Fibroblast of gingiva (primary cell): ENCODE data around the gene SCO2.
A peak's percentile ranks its signal among the peaks of the same experiment; 100 is the strongest.

Experiments
- DNase-seq: peaks from one replicate; pipeline ENCODE4 v3.0.0-alpha.2; 2011; ENCODE audit warnings: low read depth

The SCO2 gene, protein sequence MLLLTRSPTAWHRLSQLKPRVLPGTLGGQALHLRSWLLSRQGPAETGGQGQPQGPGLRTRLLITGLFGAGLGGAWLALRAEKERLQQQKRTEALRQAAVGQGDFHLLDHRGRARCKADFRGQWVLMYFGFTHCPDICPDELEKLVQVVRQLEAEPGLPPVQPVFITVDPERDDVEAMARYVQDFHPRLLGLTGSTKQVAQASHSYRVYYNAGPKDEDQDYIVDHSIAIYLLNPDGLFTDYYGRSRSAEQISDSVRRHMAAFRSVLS

DNA sequence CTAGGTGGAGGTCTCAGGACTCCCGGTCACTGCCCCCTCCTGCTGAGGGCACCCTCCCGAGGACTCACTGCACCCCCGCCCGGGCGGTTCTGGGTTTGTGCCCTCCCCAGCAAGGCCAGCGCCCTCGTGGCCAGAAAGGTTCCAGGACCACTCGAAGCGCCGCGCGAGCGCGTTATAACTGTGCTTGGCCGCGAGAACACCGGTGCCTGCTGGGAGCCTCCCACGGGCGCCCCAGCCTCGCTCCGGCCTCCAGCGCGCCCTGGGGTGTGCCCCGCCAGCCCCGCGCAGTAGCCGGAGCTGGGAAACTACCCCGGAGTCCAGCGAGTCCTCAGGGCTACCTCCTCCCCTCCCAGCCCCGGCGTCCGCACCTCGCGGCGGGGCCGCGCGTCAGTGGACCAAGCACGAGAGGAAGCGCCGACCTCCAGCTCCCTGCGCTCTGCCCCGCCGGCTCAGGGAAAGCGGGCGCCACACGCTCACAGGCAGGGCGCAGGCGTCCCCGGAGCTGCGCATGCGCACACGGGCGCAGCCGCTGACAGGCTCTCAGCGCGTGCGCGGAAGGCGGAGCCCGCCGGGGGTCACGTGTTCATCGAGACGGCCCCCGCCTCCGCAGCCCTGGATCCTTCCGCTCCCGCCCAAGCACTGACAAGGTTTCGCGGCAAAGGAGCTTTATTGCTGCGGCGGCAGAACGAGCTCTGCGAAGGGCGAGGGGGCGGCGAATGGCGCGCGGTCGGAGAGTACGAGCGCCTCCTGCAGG is at the start of gene SCO2:
SCO2 (minus strand) TSS at position 495 of the 754 bp plus-strand sequence. CDS start 1,187 bp downstream, outside the sequence.
- peak; percentile 98 for DNase-seq

DNA sequence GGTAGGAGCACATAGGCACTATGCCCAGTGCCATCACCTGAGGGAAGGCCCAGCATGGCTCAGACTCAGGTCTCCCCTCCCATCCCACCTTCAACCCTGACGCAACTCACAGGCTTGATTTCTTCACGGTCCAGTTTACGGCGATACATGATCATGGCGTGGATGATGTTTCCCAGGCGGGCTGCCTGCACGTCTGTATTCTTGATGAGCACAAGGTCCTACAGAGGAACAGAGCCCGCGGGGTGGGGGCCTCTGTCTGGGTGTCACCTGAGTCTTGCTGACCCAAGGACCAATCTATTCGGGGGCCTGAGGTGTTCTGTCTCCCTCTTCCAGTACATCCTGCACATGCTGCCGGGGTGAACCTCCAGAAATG is 49.0 kb upstream of the SCO2 start:
- DNase-seq = no peak

DNA sequence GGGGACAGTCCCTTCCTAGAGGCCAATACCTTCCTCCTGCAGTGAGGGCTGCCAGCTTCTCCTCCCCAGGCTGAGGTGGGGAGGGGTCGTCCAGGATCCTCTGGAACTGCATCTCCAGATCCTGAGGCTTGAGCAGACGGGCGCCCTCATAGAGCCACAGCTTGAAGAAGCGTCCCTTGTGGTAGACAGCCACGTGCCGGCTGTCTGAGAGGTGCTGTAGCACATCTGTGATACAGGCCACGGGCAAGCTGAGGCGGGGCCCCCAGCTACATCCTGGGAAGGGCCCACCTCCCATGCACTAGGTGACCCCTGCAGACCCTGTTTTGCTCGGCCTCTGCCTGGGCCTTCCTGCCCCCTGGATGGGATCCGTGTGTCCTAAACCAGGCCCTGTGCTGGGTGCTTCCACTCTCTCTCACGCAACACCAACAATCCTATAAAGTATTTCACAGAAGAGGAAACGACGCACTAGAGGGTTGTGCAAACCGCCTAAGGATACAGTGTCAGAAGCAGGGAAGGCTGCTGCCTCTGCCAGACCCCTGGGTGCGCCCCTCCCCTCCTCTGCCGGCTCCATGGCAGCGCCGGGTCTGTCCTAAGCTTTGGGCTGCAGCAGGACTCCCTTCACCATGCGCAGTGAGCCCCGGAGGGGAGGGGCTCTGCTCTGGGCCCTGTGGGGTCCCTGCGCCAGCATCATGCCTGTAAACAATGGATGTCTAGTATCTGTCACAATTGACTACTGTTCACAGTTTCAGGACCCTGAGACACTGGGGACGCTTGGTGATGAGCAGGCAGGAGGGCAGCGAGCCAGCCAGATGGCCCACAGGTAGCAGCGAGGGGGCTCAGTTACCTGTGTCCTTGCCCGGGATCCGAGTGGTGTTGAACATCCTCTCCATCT is 48.3 kb upstream of the SCO2 start:
- no peak for DNase-seq

DNA sequence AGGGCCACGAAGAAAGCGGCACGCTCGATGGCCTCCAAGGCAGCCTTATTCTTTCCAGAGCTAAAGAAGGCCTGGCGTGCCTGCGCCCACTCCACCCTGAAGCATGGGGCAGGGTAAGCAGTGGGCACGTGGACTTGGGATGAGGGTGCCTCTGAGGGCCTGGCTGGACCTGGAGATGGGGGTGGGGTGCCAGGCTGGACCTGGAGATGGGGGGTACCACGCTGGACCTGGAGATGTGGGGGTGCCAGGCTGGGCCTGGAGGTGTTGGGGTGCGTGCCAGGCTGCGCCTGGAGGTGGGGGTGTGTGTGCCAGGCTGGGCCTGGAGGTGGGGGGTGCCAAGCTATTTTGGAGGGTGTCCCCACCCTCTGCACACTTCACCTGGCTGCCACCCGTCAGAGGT is 47.6 kb upstream of the SCO2 start:
- no peak for DNase-seq

DNA sequence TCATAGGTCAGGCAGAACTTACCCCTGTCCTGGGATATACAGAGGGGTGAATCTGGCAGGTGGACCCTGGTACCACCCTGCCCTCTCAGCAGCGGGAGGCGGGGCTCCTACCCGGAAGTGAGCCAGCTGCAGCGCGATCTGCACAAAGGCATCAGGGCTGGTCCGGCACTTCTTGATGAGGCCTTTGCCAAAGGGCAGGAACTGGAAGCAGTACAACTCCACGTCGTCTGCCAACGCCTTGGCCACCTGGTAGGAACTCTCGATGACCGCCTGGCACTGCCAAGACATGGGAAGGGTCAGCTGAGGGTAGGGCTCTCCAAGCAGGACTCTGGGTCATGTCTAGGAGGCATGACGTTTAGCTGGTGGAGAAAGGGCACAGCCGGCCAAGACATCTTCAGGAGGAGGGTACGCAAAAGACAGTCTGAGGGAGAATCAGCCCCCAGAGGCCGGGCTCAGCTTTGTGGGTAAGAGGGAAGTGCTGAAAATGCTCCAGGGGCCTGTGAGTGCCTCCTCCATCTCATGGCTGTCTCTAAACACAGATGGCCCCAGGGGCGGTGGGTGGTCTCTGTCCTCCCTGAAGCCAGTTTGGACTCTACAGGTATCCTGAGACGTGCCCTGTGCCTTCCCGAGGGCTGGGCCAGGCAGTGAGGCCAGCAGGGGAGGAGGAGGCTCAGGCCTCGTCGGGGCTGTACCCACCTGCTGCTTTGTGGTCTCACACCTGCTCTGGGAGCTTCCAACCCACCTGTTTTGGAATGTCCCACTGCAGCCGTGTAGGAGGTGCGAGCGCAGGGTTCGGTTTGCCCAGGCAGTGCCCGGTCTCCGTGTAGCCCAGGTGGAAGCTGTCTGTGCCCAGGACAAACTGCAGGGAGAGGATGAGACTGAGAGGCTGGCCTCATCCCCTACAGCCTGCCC is 46.1 kb upstream of the SCO2 start:
- DNase-seq = no peak

DNA sequence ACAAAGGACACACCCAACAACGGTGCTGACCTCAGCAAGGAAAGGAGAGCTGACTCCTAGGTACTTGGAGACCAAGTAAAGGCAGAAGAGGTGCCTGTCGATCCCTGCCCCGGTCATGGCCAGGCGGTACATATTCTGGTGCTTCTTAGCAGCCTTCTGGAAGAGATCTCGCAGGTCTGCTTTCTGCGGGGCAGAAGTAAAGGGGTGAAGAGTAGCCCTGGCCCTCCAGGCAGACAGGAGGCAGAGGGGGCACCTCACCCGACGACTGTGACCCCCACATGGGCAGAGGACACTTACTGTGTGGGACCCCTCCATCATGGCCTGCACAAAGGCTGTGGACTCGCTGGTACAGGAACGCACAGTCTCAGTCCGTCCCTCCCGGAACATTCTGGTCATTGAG is 45.5 kb upstream of the SCO2 start:
- DNase-seq = no peak

DNA sequence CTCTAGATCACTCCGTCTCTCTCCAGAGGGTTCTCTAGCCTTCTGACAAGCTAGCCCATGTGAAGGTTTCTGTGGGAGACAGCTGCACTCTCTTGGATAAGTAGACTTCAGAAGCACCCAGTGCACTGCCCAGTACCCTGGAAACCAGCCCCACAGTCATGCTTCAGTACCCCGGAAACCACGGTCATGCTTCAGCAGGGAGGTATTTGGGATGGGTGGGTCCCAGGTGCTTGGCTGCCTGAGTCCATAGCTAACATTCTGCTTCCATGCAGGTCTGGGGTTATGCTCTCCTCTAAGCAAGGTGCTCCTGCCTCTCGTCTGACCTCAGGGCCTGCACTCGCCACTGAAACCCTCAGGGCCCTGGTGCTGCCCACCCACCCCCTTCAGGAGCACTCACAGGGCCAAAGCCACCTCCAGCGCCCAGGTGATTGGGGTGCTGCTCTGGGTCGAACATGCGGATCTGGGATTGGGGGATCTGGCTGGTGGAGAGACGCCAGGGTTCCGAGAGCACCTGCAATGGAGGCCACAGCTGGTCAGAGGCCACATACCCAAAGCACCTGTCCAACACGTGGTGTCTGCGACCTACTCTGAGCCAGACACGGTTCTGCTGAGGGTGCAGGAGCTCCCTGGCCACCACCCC is 44.6 kb upstream of the SCO2 start:
- DNase-seq = no peak

DNA sequence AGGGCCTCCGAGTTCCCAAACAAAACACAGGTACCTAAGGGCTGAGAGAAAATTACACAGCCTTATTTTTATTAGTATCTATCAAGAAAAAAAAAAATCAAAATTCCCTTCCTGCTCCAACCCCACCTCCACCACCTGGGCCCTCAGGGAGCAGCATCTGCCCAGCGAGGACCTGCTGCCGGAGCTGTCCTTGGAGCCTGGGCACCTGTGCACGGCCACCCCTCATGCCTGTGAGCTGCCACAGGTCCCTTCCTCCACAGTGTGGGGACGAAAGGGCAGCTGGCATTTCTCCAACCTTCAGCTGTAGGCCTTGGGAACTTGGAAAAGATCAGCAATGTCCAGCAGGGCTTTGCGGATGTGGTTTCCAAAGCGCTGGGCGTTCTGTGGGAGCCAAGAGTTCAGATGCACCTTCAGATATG is 43.7 kb upstream of the SCO2 start:
- no peak for DNase-seq

DNA sequence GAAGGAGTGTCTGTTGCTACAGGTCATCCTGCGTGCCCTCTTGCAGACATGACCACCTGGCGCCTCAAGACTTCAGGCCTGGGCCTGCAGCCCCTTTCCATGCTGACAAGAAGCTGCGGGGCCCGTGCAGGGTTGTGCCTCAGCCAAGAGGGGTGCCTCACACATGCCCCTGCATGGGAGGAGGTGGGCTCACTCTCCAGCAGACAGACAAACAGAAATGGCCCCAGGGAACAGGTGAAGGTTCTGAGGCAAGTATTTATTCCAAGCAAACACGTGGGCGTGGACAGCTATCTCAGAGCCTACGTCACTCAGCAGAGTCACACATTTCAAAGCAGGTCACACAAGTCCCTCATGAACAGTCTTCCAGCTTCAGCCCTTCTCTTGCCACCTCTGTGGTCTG is 43.2 kb upstream of the SCO2 start:
- DNase-seq = no peak

DNA sequence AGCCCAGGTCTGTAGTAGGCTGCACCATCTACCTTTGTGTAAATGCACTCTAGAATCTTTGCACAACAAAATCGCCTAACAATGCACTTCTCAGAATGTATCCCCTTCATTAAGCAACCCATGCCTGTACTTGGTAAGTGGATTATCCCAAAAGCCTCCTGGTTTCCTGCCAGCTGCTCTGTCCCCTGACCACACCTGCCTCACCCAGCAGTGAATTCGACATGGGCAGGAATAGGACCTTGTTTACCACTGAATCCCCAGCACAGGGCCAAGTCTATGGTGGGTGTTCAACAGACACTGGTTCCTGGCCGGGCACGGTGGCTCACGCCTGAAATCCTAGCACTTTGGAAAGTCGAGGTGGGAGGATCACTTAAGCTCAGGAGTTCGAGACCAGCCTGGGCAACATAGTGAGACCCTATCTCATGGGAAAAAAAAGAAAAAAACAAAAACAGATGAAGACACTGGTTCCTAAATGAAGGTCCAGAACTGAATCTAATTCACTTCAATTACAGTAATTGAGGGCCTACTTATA is 42.4 kb upstream of the SCO2 start:
- no peak for DNase-seq

DNA sequence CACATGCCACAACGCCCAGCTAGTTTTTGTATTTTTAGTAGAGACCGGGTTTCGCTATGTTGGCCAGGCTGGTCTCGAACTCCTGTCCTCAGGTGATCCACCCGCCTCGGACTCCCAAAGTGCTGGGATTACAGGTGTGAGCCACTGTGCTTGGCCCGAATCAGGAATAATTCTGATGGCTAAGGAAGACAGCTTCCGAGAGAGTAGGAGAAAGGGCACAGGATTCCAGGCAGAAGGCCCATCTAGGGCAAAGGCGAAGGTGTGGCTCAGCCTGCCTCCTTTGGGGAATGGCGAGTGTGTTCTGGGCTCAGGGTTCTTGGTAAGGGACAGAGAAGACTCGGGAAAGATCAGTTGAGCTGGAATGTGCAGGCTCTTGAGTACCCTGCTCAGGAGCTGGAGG is 38.9 kb upstream of the SCO2 start:
- no peak for DNase-seq

DNA sequence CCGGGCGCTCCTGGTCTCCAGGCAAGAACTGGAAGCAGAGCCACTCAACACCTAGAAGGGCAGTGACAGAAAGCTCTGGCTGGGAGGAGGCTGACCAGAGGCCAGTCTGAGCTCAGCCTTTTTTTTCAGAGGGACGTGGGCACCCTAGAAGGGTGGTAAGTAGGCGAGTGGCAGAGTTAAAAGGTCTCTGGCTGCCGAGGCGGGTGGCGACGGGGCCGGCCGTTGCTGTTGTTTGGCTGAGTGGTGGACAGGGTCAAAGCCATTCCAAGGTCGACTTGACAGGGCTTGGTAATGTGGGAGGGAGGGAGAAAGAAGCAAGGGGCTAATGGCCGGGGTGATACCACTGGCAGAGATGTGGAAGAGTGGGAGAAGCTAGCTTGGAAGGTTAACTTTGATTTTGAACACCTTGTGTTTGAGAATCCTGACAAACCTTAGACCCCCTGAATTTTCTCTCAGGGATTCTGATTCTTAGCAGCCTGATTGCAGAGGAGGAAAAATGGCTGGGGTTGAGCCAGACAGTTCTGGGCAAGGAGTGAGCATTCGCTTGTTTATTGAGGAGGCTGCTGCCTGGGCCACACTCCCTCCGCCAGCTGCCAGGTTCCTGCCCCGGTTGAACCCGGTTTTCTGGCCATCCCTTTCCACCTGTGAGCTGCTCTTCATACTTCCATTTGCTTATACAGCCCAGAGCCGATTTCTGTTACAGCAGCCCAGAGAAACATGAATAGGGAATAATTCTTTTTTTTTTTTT is 38.2 kb upstream of the SCO2 start:
- DNase-seq = no peak

DNA sequence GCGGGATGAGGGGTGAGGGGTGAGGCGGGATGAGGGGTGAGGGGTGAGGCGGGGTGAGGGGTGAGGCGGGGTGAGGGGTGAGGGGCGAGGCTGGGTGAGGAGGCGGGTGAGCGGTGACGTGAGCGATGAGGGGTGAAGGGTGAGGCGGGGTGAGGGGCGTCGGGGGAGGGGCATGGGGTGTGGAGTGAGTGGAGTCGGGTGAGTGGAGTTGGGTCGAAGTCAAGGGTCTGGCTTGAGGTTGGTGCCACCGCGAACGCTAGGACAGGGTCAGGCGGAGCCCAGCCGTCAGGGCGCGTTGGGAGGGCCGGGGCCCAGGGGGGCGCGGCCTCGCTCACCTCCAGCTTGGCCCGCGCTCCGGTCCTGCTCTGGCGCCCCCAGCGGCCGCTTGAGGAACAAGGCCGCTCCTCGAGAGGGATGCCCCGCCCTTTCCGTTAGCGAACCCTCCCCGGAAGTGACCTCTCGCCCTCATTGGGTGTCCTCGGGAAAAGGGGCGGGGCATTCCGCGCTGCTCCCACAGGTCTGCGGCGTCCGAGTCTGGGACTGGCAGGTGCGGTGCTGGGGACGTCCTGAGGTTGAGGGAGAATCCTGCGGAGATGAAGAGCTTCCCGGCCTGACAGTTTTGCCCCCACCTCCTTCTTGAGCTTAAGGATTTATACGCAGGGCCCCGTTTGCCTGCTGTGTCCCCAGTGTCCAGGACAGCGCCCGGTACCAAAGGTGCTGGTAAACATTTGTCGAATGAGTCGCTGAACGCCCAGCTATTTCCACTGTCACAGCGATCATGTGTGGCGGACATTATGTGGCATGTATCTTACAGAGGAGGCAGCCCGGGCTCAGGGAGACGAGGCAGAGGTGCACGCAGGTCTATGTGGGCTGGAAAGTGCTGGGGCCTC is 37.4 kb upstream of the SCO2 start, which contains the start of gene SYCE3:
SYCE3 (minus strand) TSS at position 397 of the 890 bp plus-strand sequence. CDS start 6,514 bp downstream, outside the sequence.
- DNase-seq = peak; percentile 79

DNA sequence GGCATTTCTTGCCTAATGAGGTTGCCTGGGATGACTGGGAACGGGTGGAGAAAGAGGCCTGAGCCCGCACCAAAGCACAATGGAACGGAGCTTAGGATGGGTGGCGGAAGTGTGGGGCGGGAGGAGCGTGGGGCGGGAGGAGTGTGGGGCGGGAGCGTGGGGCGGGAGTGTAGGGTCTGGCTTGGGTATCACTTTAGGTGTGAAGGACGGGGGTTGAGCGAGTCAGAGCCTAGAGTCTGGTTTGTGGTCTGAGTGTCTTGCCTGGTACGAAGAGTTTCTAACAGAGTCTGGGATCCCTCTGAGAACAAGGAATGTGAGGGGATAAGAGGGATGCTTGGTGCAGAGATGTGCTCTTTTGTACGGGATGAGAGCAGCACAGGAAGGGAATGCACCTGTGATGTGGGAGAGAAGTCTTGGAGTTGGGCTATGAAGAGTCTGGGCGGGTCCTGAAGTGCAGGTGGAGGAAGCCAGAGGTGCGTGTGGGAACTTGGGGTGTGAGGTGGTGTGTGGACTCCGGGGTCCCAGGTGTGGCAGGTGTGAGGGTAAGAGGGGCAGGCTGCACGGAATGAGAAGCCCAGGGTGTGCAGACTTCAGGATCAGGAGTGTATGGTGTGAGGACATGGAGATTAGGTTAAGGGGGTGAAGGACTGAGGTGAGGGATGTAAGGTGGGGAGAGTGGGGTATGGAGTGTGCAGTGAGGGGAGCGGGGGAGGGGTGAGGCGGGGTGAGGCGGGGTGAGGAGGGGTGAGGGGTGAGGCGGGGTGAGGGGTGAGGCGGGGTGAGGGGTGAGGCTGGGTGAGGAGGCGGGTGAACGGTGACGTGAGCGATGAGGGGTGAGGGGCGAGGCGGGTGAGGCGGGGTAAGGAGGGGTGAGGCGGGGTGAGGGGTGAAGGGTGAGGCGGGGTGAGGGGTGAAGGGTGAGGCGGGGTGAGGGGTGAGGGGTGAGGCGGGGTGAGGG is 36.3 kb upstream of the SCO2 start:
- DNase-seq = no peak

DNA sequence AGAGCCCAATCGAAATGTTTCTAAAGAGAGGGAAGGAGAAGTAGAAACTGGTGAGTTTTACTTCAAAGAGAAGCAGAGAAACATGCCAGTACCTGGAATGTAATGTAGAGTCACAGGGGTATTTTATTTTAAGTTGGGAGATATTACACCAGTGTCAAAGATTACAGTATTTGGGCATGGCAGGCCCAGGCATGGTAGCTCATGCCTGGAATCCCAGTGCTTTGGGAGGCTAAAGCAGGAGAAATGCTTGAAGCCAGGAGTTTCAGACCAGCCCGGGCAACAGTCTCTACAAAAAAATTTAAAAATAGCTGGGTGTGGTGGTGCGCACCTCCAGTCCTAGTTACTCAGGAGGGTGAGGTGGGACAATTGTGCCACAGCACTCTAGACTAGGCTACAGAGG is 34.6 kb upstream of the SCO2 start:
- DNase-seq = no peak

DNA sequence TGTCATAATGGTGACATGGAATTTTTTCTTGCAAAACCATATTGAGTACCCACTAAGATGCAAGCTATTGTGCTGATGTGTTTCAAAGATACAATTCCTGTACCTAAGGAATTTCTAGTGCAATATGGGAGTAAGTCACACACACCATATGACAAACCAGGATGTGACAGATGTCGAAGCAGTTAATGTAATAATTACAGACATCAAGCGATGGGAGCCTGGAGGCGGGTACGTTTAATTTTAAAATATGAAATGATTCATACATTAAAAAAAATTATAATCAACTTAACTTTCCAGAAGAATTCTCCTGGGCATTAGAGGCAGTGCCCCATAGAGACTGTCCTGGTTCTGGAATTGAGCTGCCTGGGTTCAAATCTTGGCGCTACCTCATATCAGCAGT is 31.3 kb upstream of the SCO2 start:
- no peak for DNase-seq

DNA sequence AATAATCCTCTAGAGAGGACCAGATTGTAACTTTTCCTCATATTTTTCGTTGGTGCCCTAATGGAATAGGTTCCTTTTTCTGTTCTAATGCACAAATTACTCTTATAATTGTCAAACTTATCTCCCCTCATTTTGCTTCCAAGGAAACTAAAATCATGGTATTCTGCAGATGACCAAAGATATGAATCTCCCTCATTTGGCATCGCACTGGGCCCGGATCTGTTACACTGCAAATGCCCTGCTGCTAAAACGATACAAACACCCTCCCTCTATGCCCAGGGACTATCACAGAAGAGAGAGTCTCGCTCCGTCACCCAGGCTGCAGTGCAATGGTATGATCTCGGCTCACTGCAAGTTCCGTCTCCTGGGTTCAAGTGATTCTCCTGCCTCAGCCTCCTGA is 27.9 kb upstream of the SCO2 start:
- DNase-seq = no peak
